Tibial nerve (tissue), 4 donors: ENCODE results near the gene EFCAB12.

Source experiments
- EP300 ChIP-seq, 2 donors: sonication (generic); formaldehyde crosslinking; IDR thresholded peaks; one replicate each; pipeline ENCODE4 v1.6.1; 2017; ENCODE audit warnings: antibody characterized with exemption in 2 of 2, mild to moderate bottlenecking in 1 of 2
- TF ChIP-seq, protein P1 (sequence below), 5 experiments: fragments of 200-600 bp in 3 of 5; fragments of 450-650 bp in 2 of 5; sonication (generic) in 3 of 5; IDR thresholded peaks; one replicate each; pipeline ENCODE4 v1.5.1; 2016 to 2019; ENCODE audit warnings: antibody characterized with exemption in 5 of 5, mild to moderate bottlenecking in 3 of 5, moderate library complexity in 2 of 5

DNA sequence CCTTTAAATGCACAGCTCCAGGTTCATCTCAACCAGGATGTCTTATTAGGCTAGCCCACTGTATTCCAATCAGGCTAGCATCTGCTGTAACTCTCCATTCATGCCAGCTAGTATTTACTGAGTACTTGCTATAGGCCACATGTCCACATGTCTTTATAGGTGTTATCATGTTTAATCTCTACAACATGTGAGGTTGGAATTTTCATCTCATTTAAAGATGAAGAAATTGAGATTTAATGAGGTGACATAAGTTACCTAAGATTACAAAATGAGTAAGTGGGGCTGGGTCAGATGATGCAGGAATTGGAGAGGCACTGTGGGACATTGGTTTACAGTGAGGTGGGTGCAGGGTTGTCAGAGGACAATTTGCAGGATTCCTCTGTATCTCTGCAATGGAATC lies 14.5 kb upstream of the EFCAB12 start:
- TF ChIP-seq, protein P1, sequence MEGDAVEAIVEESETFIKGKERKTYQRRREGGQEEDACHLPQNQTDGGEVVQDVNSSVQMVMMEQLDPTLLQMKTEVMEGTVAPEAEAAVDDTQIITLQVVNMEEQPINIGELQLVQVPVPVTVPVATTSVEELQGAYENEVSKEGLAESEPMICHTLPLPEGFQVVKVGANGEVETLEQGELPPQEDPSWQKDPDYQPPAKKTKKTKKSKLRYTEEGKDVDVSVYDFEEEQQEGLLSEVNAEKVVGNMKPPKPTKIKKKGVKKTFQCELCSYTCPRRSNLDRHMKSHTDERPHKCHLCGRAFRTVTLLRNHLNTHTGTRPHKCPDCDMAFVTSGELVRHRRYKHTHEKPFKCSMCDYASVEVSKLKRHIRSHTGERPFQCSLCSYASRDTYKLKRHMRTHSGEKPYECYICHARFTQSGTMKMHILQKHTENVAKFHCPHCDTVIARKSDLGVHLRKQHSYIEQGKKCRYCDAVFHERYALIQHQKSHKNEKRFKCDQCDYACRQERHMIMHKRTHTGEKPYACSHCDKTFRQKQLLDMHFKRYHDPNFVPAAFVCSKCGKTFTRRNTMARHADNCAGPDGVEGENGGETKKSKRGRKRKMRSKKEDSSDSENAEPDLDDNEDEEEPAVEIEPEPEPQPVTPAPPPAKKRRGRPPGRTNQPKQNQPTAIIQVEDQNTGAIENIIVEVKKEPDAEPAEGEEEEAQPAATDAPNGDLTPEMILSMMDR (IDR thresholded peaks at IDR 0.05): no peak
- TF ChIP-seq EP300 (IDR thresholded peaks at IDR 0.05): no peak
